ENCODE measurements around the gene HFM1. TPM values are rescaled to one million over a fixed set of nuclear protein-coding genes. Genes with fewer than 3 reads are reported as not detected.

The HFM1 gene
- total and polyA plus RNA-seq, 2 donors (not counting 3 experiments of a cell fraction or from before 2014, with no cell fraction given) = 0.11 TPM; not detected in 1

- ChIA-PET CTCF (interaction anchor here (1.1 kb wide), 1 partner anchor 425 kb away, joined by 3 read pairs; no protein-coding TSS in a partner anchor), POLR2A (no interaction called here)
- Histone ChIP-seq H3K4me1 (ENCODE audit: control insufficient read depth, extremely low read depth, insufficient read depth, low read length) (no peaks in the 10 kb centered on the region), H2AFZ (ENCODE audit: low read depth, low read length) (no peak overlapping the region), H3K27me3 (ENCODE audit: control insufficient read depth in 2 of 2, insufficient read depth in 2 of 2, low read length in 2 of 2) (peaks cover 9 to 17% of the 10 kb centered on the region in 2 experiments), H3K36me3 (ENCODE audit: control insufficient read depth in 2 of 2, extremely low read depth in 1 of 2, insufficient read depth in 2 of 2, low read length in 2 of 2) (no peaks in the 10 kb centered on the region), H3K9me1 (replicated peaks; ENCODE audit: control insufficient read depth, extremely low read depth, insufficient read depth, low read length) (no peaks in the 10 kb centered on the region), H3K4me3 (replicated peaks in 1 of 3; ENCODE audit: insufficient read depth in 1 of 3, low read depth in 1 of 3, low read length in 3 of 3) (no peak overlapping the region), H3K79me2 (ENCODE audit: control insufficient read depth, insufficient read depth, low read length) (no peaks in the 10 kb centered on the region), H3K9me3 (replicated peaks; ENCODE audit: control insufficient read depth, insufficient read depth, low read length) (no peaks in the 10 kb centered on the region), H4K20me1 (replicated peaks; ENCODE audit: control insufficient read depth, extremely low read depth, insufficient read depth, low read length) (no peaks in the 10 kb centered on the region), H3K9ac (replicated peaks; ENCODE audit: extremely low read depth, insufficient read depth, low read length) (no peak overlapping the region), H3K4me2 (ENCODE audit: insufficient read depth, low read length) (no peak overlapping the region), H3K27ac (ENCODE audit: insufficient read depth, low read depth, low read length) (no peak overlapping the region)
- FAIRE-seq = no peak
- dilution Hi-C loops (cut with MboI; ENCODE audit: extremely low pct_ligation_motif_present, low sequenced_read_pairs) = no loop called here
- no peak for DNase-seq (ENCODE audit: low read depth, low spot score)
- no peak for TF ChIP-seq POLR2AphosphoS5 (IDR thresholded peaks at IDR 0.05; ENCODE audit: insufficient read depth, low read depth, low read length)
- TF ChIP-seq MAX (IDR thresholded peaks at IDR 0.05; ENCODE audit: insufficient read depth, insufficient read length) = no peak
- TF ChIP-seq GATA2 (IDR thresholded peaks at IDR 0.05; ENCODE audit: insufficient read depth, insufficient read length, low read depth, low read length) = no peak
- BruUV-seq (replicated peaks) = no TSS peak
- intact Hi-C loops (cut with micrococcal nuclease) = no loop called here
Measured at GRCh38 chr1:91412371-91412770, 7.7 kb upstream of the HFM1 start.

GRCh38 chr1:91406773-91407389 is 2.2 kb upstream of the HFM1 start:
- dilution Hi-C loops (cut with MboI; ENCODE audit: extremely low pct_ligation_motif_present, low sequenced_read_pairs) = no loop called here
- Histone ChIP-seq H2AFZ (ENCODE audit: low read depth, low read length) (no peak overlapping the region), H3K27ac (ENCODE audit: insufficient read depth, low read depth, low read length) (no peak overlapping the region), H3K27me3 (ENCODE audit: control insufficient read depth in 2 of 2, insufficient read depth in 2 of 2, low read length in 2 of 2) (peaks cover 10 to 13% of the 10 kb centered on the region in 2 experiments), H3K4me3 (replicated peaks in 1 of 3; ENCODE audit: insufficient read depth in 1 of 3, low read depth in 1 of 3, low read length in 3 of 3) (no peak overlapping the region), H3K9me3 (replicated peaks; ENCODE audit: control insufficient read depth, insufficient read depth, low read length) (no peaks in the 10 kb centered on the region), H4K20me1 (replicated peaks; ENCODE audit: control insufficient read depth, extremely low read depth, insufficient read depth, low read length) (no peaks in the 10 kb centered on the region), H3K4me2 (ENCODE audit: insufficient read depth, low read length) (no peak overlapping the region), H3K36me3 (ENCODE audit: control insufficient read depth in 2 of 2, extremely low read depth in 1 of 2, insufficient read depth in 2 of 2, low read length in 2 of 2) (no peaks in the 10 kb centered on the region), H3K79me2 (ENCODE audit: control insufficient read depth, insufficient read depth, low read length) (no peaks in the 10 kb centered on the region), H3K9me1 (replicated peaks; ENCODE audit: control insufficient read depth, extremely low read depth, insufficient read depth, low read length) (no peaks in the 10 kb centered on the region), H3K9ac (replicated peaks; ENCODE audit: extremely low read depth, insufficient read depth, low read length) (no peak overlapping the region), H3K4me1 (ENCODE audit: control insufficient read depth, extremely low read depth, insufficient read depth, low read length) (peaks cover 3% of the 10 kb centered on the region)
- no peak for FAIRE-seq
- TF ChIP-seq, protein P1, sequence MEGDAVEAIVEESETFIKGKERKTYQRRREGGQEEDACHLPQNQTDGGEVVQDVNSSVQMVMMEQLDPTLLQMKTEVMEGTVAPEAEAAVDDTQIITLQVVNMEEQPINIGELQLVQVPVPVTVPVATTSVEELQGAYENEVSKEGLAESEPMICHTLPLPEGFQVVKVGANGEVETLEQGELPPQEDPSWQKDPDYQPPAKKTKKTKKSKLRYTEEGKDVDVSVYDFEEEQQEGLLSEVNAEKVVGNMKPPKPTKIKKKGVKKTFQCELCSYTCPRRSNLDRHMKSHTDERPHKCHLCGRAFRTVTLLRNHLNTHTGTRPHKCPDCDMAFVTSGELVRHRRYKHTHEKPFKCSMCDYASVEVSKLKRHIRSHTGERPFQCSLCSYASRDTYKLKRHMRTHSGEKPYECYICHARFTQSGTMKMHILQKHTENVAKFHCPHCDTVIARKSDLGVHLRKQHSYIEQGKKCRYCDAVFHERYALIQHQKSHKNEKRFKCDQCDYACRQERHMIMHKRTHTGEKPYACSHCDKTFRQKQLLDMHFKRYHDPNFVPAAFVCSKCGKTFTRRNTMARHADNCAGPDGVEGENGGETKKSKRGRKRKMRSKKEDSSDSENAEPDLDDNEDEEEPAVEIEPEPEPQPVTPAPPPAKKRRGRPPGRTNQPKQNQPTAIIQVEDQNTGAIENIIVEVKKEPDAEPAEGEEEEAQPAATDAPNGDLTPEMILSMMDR (IDR thresholded peaks at IDR 0.05; ENCODE audit: extremely low read depth in 1 of 2, insufficient read depth in 1 of 2, low read depth in 1 of 2, low read length in 2 of 2) = peak in 1 of 2 donors; percentile 19
- TF ChIP-seq JUN (IDR thresholded peaks at IDR 0.05; ENCODE audit: borderline replicate concordance, insufficient read depth, insufficient read length, low read depth) = no peak
- no peak for TF ChIP-seq MAX (IDR thresholded peaks at IDR 0.05; ENCODE audit: insufficient read depth, insufficient read length)
- TF ChIP-seq MYC (IDR thresholded peaks at IDR 0.05; ENCODE audit: low read depth, low read length) = no peak
- intact Hi-C loops (cut with micrococcal nuclease) = no loop called here
- CTCF ChIA-PET = interaction anchor here (0.7 to 1.0 kb wide), 6 partner anchors 10 to 885 kb away, joined by 3 to 8 read pairs (median 5); no protein-coding TSS in a partner anchor
- BruUV-seq (replicated peaks) = no TSS peak
- DNase-seq (ENCODE audit: low read depth, low spot score) = no peak
- POLR2A ChIA-PET = no interaction called here
